PC-9 (cell line): ENCODE measurements around the gene WDR5. TPM values are rescaled to one million over a fixed set of nuclear protein-coding genes. Genes with fewer than 3 reads are reported as not detected.

Source experiments
- BruUV-seq: library from RNA; stranded (reverse); fragments of 400-500 nt; replicated peaks from 2 replicates; lab custom pipeline; 2021; lab: Mats Ljungman, UMichigan
- CTCF ChIA-PET: fragments of 300-600 bp; sonication (Branson Sonifier 250); formaldehyde crosslinking; loops from one replicate; lab custom pipeline; 2022; ENCODE audit warnings: antibody characterized with exemption; lab: Charles Lee
- POLR2A ChIA-PET: fragments of 300-600 bp; sonication (Branson Sonifier 250); formaldehyde crosslinking; loops from one replicate; lab custom pipeline; 2022; ENCODE audit warnings: antibody characterized with exemption; ENCODE audit not compliant: unreplicated experiment; lab: Charles Lee
- DNase-seq, 2 experiments: peaks; one replicate each; pipeline versions ENCODE4 v3.0.0 to v3.0.0-alpha.2; 2015 to 2022; ENCODE audit warnings: mixed read lengths in 1 of 2
- H2AFZ ChIP-seq: fragments of 200-600 bp; sonication (generic); 2 replicates; pipeline ENCODE4 v1.8.1; 2017; ENCODE audit warnings: antibody characterized with exemption
- H3F3A ChIP-seq: fragments of 200-600 bp; sonication (generic); 2 replicates; pipeline ENCODE4 v1.8.1; 2017; ENCODE audit warnings: antibody characterized with exemption, mild to moderate bottlenecking, low read depth; ENCODE audit not compliant: insufficient read depth
- H3K27ac ChIP-seq: fragments of 200-600 bp; sonication (generic); 2 replicates; pipeline ENCODE4 v1.6.1; 2016; ENCODE audit warnings: mixed run types
- H3K27me3 ChIP-seq: fragments of 200-600 bp; sonication (generic); 2 replicates; pipeline ENCODE4 v1.6.1; 2016; ENCODE audit warnings: low read depth, mixed run types; ENCODE audit not compliant: insufficient read depth
- H3K36me3 ChIP-seq: fragments of 200-600 bp; sonication (generic); 2 replicates; pipeline ENCODE4 v1.6.1; 2016; ENCODE audit warnings: low read depth, mixed run types
- H3K4me1 ChIP-seq: fragments of 200-600 bp; sonication (generic); replicated peaks from 2 replicates; pipeline ENCODE4 v1.6.1; 2016; ENCODE audit warnings: mixed run types; ENCODE audit not compliant: insufficient read depth
- H3K4me2 ChIP-seq: fragments of 200-600 bp; sonication (generic); 2 replicates; pipeline ENCODE4 v1.6.1; 2017; ENCODE audit warnings: mixed run types
- H3K4me3 ChIP-seq: fragments of 200-600 bp; sonication (generic); 2 replicates; pipeline ENCODE4 v1.6.1; 2016; ENCODE audit warnings: mixed run types
- H3K79me2 ChIP-seq: fragments of 200-600 bp; sonication (generic); 2 replicates; pipeline ENCODE4 v1.6.1; 2017; ENCODE audit warnings: low read depth, mixed run types
- H3K9me2 ChIP-seq: fragments of 200-600 bp; sonication (generic); 2 replicates; pipeline ENCODE4 v1.8.1; 2017; ENCODE audit warnings: mild to moderate bottlenecking; ENCODE audit not compliant: insufficient read depth
- H3K9me3 ChIP-seq: fragments of 200-600 bp; sonication (generic); 2 replicates; pipeline ENCODE4 v1.8.1; 2016; ENCODE audit warnings: low read depth; ENCODE audit not compliant: insufficient read depth
- H4K20me1 ChIP-seq: fragments of 200-600 bp; sonication (generic); 2 replicates; pipeline ENCODE4 v1.8.1; 2017; ENCODE audit not compliant: insufficient read depth
- EZH2 ChIP-seq: fragments of 200-600 bp; sonication (generic); IDR thresholded peaks from 2 replicates; pipeline ENCODE4 v1.8.0; 2017; ENCODE audit warnings: antibody characterized with exemption, low read depth
- intact Hi-C: fragments of 100-400 bp; cut with micrococcal nuclease; formaldehyde crosslinking; loops from one replicate; pipeline ENCODE4 v1.10.0; 2022; ENCODE audit not compliant: unreplicated experiment
- total RNA-seq: library from RNA; stranded (reverse); gene quantifications from 2 replicates; pipeline ENCODE4 v1.2.3, GENCODE V29; 2021
- TF ChIP-seq, protein P1 (sequence below): fragments of 200-600 bp; sonication (generic); conservative IDR thresholded peaks from 2 replicates; pipeline ENCODE4 v1.6.1; 2017; ENCODE audit warnings: mixed run types, antibody characterized with exemption, mild to moderate bottlenecking, moderate library complexity

Gene WDR5
- total RNA-seq, 1 experiment from 2014 or later: 53.4 TPM

DNA sequence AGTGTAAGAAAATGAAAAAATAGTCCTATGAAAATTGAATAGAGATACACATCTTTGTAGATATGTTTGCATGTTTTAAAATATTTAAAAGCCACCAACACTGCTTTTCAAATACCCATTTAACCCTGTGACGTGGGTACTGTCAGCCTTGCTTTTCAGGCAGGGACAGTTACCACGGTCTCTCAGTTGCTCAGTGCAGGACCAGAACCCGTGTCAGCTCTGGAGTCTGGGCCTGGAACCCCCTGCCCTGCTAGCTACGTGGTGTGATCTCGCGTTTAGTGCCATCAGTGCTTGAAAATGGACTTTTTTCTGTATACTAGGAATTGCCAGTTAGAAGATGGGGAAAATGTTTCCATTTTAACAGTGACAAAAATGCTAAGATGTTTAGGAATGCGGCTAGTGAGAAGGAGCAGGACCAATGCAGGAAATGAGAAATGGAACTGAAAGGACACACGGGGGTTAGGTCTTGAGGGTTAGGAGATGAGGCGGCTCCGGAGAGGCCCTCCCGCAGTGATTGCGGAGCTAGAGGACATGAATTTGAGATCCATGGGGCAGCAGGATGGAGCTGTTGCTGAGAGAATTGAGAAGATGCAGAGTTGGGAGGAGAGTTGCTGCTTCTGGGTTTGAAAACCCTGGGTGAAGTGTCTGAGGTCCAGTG, 14.8 kb downstream of the WDR5 start:
- CTCF ChIA-PET: no interaction called here
- DNase-seq: no peak
- no peak overlapping the region for H3K27ac ChIP-seq
- peaks cover 10% of the 10 kb centered on the region; the same call in 1 of the 2 replicates for H3K36me3 ChIP-seq
- H2AFZ ChIP-seq: no peak overlapping the region
- POLR2A ChIA-PET: no interaction called here
- no peak overlapping the region for H3K4me2 ChIP-seq
- H3K4me3 ChIP-seq: no peak overlapping the region
- no peaks in the 10 kb centered on the region for H3F3A ChIP-seq
- BruUV-seq: no TSS peak
- H3K9me3 ChIP-seq: no peaks in the 10 kb centered on the region
- H3K9me2 ChIP-seq: no peaks in the 10 kb centered on the region
- intact Hi-C loops: no loop called here
- TF ChIP-seq EZH2: no peak
- TF ChIP-seq, protein P1, sequence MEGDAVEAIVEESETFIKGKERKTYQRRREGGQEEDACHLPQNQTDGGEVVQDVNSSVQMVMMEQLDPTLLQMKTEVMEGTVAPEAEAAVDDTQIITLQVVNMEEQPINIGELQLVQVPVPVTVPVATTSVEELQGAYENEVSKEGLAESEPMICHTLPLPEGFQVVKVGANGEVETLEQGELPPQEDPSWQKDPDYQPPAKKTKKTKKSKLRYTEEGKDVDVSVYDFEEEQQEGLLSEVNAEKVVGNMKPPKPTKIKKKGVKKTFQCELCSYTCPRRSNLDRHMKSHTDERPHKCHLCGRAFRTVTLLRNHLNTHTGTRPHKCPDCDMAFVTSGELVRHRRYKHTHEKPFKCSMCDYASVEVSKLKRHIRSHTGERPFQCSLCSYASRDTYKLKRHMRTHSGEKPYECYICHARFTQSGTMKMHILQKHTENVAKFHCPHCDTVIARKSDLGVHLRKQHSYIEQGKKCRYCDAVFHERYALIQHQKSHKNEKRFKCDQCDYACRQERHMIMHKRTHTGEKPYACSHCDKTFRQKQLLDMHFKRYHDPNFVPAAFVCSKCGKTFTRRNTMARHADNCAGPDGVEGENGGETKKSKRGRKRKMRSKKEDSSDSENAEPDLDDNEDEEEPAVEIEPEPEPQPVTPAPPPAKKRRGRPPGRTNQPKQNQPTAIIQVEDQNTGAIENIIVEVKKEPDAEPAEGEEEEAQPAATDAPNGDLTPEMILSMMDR: no peak
- H4K20me1 ChIP-seq: peaks cover 3% of the 10 kb centered on the region; the same call in 1 of the 2 replicates
- H3K4me1 ChIP-seq: no peaks in the 10 kb centered on the region
- H3K27me3 ChIP-seq: no peaks in the 10 kb centered on the region
- no peaks in the 10 kb centered on the region for H3K79me2 ChIP-seq

GRCh38 chr9:134152022-134152448, 16.2 kb downstream of the WDR5 start:
- Histone ChIP-seq H3K9me2 (no peaks in the 10 kb centered on the region), H3K9me3 (no peaks in the 10 kb centered on the region), H3K4me2 (no peak overlapping the region), H3K27ac (no peak overlapping the region), H3K36me3 (peaks cover 10% of the 10 kb centered on the region; the same call in 1 of the 2 replicates), H4K20me1 (peaks cover 3% of the 10 kb centered on the region; the same call in 1 of the 2 replicates), H3K79me2 (no peaks in the 10 kb centered on the region), H3F3A (no peaks in the 10 kb centered on the region), H2AFZ (no peak overlapping the region), H3K27me3 (no peaks in the 10 kb centered on the region), H3K4me3 (no peak overlapping the region), H3K4me1 (no peaks in the 10 kb centered on the region)
- BruUV-seq: no TSS peak
- CTCF ChIA-PET: no interaction called here
- no peak for DNase-seq
- POLR2A ChIA-PET: no interaction called here
- intact Hi-C loops: no loop called here
- no peak for TF ChIP-seq EZH2
- TF ChIP-seq, protein P1: no peak

- ChIA-PET CTCF (no interaction called here), POLR2A (no interaction called here)
- H3F3A ChIP-seq: no peaks in the 10 kb centered on the region
- intact Hi-C loops: no loop called here
- H3K36me3 ChIP-seq: peaks cover 10% of the 10 kb centered on the region; the same call in 1 of the 2 replicates
- H3K27me3 ChIP-seq: no peaks in the 10 kb centered on the region
- TF ChIP-seq, protein P1: no peak
- TF ChIP-seq EZH2: no peak
- no peaks in the 10 kb centered on the region for H3K4me1 ChIP-seq
- H4K20me1 ChIP-seq: peaks cover 3% of the 10 kb centered on the region; the same call in 1 of the 2 replicates
- H3K27ac ChIP-seq: no peak overlapping the region
- DNase-seq: no peak
- H3K79me2 ChIP-seq: no peaks in the 10 kb centered on the region
- H3K9me2 ChIP-seq: no peaks in the 10 kb centered on the region
- no peak overlapping the region for H2AFZ ChIP-seq
- no peak overlapping the region for H3K4me3 ChIP-seq
- BruUV-seq: no TSS peak
- H3K4me2 ChIP-seq: no peak overlapping the region
- H3K9me3 ChIP-seq: no peaks in the 10 kb centered on the region
Observed at GRCh38 chr9:134152488-134152887, 16.6 kb downstream of the WDR5 start.
